BJ (cell line): ENCODE results near the gene LSM14B. TPM values are rescaled to one million over a fixed set of nuclear protein-coding genes. Genes with fewer than 3 reads are reported as not detected.

Experiments
- CTCF ChIA-PET: fragments of 350-600 bp; formaldehyde crosslinking; extraction: SDS; loops from one replicate; lab custom pipeline; 2021; ENCODE audit warnings: antibody characterized with exemption, inconsistent platforms; lab: Yijun Ruan, JAX
- POLR2A ChIA-PET: fragments of 300-600 bp; sonication (Branson Sonifier 250); formaldehyde crosslinking; extraction: SDS; loops from one replicate; lab custom pipeline; 2021; ENCODE audit warnings: antibody characterized with exemption; lab: Charles Lee
- DNase-seq: peaks from one replicate; pipeline ENCODE4 v3.0.0-alpha.2; 2011; ENCODE audit warnings: low read depth
- H3K27me3 ChIP-seq: 2 replicates; pipeline ENCODE4 v1.6.0; 2011; ENCODE audit warnings: low read length; ENCODE audit not compliant: control insufficient read depth, insufficient read depth
- H3K36me3 ChIP-seq: 2 replicates; pipeline ENCODE4 v1.5.1; 2011; ENCODE audit warnings: low read length; ENCODE audit not compliant: control insufficient read depth, insufficient read depth
- H3K4me3 ChIP-seq: 2 replicates; pipeline ENCODE4 v1.5.1; 2011; ENCODE audit warnings: low read depth, mild to moderate bottlenecking, control low read depth, low read length
- polyA plus RNA-seq: library from polyadenylated mRNA; depleted of rRNA; stranded (reverse); fragments of >200 nt; gene quantifications from 2 replicates; pipeline ENCODE4 v1.2.3, GENCODE V29; 2011
- TF ChIP-seq, protein P1 (sequence below): IDR thresholded peaks from 2 replicates; pipeline ENCODE4 v1.5.1; 2011; ENCODE audit warnings: low read depth, mild to moderate bottlenecking, control low read depth, inconsistent platforms, low read length, moderate library complexity; ENCODE audit not compliant: insufficient read depth

The LSM14B gene
- polyA plus RNA-seq, 1 experiment = 48.2 TPM

DNA sequence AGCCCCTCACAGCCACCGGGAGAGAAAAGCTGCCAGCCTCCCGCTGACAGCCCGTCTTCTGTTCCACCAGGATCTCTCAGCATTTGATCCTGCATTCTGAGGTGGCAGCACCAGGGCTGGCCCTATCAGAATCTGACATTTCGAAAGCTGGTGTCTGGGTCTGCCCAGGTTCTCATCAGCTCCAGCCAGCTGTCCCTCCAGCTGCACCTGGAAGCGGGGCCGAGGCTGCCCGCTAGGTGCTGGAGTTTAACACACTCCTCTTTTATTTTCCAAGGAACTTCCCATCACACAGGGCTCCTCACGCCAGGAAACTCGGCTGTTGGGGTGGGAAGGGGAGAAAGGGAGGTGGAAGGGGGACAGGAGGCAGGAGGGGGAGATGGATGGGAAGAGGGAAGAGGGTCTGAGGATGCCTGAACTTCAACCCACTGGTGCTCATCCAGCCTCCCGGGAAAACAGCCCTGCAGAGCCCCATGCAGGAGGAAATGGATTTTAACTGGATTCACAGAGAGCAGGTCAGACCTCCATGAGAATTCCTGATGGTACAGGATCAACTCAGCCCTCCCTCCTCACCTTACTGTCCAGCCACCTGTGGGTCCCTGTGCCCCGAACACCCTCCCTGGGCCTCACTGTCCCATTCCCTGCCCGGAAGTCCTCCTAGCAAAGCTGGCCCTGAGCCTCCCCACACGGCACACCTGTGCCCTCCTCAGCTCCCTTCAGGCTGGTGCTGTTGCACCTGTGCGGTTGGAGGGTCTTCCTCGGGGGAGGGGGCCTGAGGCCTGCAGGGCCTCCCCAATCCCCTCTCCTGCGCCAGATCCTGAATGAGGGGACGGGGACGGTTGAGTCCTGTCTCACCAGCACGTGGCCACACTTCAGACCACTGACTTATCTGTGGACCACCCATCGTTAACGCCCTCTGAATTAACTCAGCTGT is 3.9 kb upstream of the LSM14B start:
- ChIA-PET CTCF (interaction anchor here (0.7 to 1.8 kb wide), 3 partner anchors 14 to 92 kb away, joined by 3 to 4 read pairs (median 3); no protein-coding TSS in a partner anchor), POLR2A (no interaction called here)
- Histone ChIP-seq H3K4me3 (no peak overlapping the region), H3K27me3 (peaks cover 15% of the 10 kb centered on the region), H3K36me3 (no peaks in the 10 kb centered on the region)
- TF ChIP-seq, protein P1, sequence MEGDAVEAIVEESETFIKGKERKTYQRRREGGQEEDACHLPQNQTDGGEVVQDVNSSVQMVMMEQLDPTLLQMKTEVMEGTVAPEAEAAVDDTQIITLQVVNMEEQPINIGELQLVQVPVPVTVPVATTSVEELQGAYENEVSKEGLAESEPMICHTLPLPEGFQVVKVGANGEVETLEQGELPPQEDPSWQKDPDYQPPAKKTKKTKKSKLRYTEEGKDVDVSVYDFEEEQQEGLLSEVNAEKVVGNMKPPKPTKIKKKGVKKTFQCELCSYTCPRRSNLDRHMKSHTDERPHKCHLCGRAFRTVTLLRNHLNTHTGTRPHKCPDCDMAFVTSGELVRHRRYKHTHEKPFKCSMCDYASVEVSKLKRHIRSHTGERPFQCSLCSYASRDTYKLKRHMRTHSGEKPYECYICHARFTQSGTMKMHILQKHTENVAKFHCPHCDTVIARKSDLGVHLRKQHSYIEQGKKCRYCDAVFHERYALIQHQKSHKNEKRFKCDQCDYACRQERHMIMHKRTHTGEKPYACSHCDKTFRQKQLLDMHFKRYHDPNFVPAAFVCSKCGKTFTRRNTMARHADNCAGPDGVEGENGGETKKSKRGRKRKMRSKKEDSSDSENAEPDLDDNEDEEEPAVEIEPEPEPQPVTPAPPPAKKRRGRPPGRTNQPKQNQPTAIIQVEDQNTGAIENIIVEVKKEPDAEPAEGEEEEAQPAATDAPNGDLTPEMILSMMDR = no peak
- DNase-seq = no peak

DNA sequence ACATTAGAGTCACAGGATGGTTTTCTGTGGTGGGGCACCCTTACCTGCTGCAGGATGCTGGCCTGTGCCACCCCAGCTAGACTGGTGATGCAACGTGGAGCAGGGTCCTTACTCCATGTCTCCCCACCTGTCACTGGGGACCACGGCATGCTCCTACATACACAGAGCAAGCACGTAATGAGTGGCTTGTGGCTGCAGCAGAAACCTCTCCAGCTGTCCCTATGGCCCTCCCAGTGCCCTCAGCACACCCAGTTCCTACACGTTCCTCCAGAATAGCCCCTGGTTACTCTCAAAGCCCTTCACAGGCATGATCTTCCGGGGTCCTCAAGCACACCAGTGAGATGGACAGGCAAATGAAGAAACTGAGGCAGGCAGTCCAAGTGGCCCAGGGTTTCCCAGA is 3.2 kb upstream of the LSM14B start:
- no peak for DNase-seq
- ChIA-PET CTCF (interaction anchor here (0.9 to 1.8 kb wide), 2 partner anchors 15 to 17 kb away, joined by 3 to 4 read pairs; no protein-coding TSS in a partner anchor), POLR2A (no interaction called here)
- Histone ChIP-seq H3K4me3 (no peak overlapping the region), H3K36me3 (no peaks in the 10 kb centered on the region), H3K27me3 (peaks cover 15% of the 10 kb centered on the region)
- TF ChIP-seq, protein P1 = no peak

DNA sequence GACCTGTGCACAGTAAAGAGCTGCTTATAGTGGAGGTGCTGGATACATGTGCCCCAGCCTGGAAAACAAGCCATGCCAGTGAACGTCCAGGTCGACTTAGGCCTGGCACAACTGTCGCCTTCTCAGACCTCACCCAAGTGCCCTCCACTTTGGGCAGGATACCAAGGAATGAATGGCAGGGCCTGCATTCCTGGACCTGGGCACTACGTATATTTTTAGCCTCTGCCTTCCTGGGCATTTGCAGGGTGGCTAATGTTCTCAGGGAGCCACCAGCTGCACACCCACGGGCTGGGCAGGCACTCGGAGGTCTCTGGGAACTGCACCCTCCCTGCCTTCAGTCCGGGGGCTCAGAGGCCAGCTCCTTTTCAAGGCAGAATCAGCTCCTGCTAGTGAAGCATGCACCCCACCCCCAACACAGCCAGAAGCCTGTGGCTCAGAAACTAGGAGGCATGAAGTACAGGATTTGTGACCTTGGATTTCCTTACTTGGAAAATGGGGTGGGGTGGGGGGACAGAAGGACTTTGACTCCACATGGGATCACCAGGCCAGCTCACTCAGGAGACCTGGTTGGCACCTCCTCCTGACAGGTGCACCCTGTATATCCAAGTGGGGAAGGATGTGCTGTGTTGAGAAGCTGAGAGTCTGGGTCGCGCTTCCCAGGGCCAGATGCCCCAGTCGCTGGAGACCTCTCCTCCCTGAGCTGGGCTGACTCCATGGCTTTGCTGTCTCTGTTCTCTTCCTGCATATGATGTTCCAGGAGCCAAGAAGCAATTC is 2.5 kb upstream of the LSM14B start:
- DNase-seq = no peak
- TF ChIP-seq, protein P1 = no peak
- Histone ChIP-seq H3K4me3 (no peak overlapping the region), H3K27me3 (peaks cover 15% of the 10 kb centered on the region), H3K36me3 (no peaks in the 10 kb centered on the region)
- CTCF ChIA-PET = interaction anchor here (0.9 to 2.8 kb wide), 3 partner anchors 16 to 94 kb away, joined by 3 to 11 read pairs (median 4); no protein-coding TSS in a partner anchor
- POLR2A ChIA-PET = no interaction called here

DNA sequence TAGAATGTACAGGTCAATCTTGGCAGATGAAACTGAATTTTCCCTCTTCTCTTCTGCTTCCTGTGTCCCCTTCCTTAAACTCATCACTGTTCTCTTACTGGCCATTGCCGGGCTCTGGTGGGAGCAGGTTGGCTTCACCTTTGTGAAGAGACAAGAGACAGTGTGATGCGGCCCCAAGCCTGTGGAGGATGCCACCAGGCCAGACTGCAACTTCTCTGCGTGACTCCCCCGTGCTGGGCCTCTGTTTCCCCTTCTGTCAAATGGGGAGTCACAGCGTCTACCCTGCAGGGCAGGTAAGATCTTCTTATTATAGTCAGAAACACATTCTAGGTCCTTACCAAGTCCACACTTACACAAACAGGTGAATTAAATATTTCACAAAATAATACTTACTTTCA is 1.9 kb upstream of the LSM14B start:
- H3K27me3 ChIP-seq = peaks cover 15% of the 10 kb centered on the region
- CTCF ChIA-PET = interaction anchor here (0.8 to 2.8 kb wide), 4 partner anchors 16 to 109 kb away, joined by 4 to 11 read pairs (median 4); no protein-coding TSS in a partner anchor
- no peak overlapping the region for H3K4me3 ChIP-seq
- TF ChIP-seq, protein P1 = no peak
- POLR2A ChIA-PET = no interaction called here
- DNase-seq = no peak
- peaks cover 4% of the 10 kb centered on the region for H3K36me3 ChIP-seq
